ENCODE measurements around the gene SBK1. TPM values are rescaled to one million over a fixed set of nuclear protein-coding genes. Genes with fewer than 3 reads are reported as not detected.

The SBK1 gene
- total and polyA plus RNA-seq, 10 of the 15 experiments (the other 5 are each of a cell fraction or from before 2014, with no cell fraction given) = 0.04 to 0.26 (median 0.06) TPM; not detected in 4

GRCh38 chr16:28289048-28289447, 3.3 kb upstream of the SBK1 start (continued):
- TF ChIP-seq SKIL (IDR thresholded peaks at IDR 0.05; ENCODE audit: low read depth, poor library complexity, severe bottlenecking) = no peak

- Histone ChIP-seq H3K9ac (ENCODE audit: control insufficient read depth, insufficient read depth, low read length) (no peak overlapping the region), H3K79me2 (ENCODE audit: control insufficient read depth, insufficient read depth, low read length) (no peaks in the 10 kb centered on the region), H2AFZ (ENCODE audit: control insufficient read depth, low read depth, low read length) (no peak overlapping the region), H3K27me3 (replicated peaks in 1 of 2; ENCODE audit: control insufficient read depth in 2 of 2, insufficient read depth in 2 of 2, low read length in 1 of 2) (peaks cover 0 to 11% of the 10 kb centered on the region in 2 experiments; a peak in 2 of 4 replicates), H3K4me3 (no peak overlapping the region), H3K4me2 (ENCODE audit: control insufficient read depth, insufficient read depth) (no peak overlapping the region), H3K9me3 (replicated peaks; ENCODE audit: control insufficient read depth, insufficient read depth, low read length) (no peaks in the 10 kb centered on the region), H3K36me3 (ENCODE audit: control insufficient read depth in 2 of 2, insufficient read depth in 2 of 2, low read length in 1 of 2) (no peaks in the 10 kb centered on the region), H3K27ac (ENCODE audit: control insufficient read depth, insufficient read depth) (no peak overlapping the region), H4K20me1 (ENCODE audit: control insufficient read depth, insufficient read depth) (no peaks in the 10 kb centered on the region), H3K4me1 (ENCODE audit: control insufficient read depth, insufficient read depth, low read length) (peaks cover 4% of the 10 kb centered on the region; the same call in 1 of the 2 replicates)
- in situ Hi-C loops (cut with MboI) (no loop called here), intact Hi-C loops (cut with micrococcal nuclease; ENCODE audit: unreplicated experiment) (no loop called here)
- BruUV-seq (replicated peaks) = no TSS peak
- ATAC-seq (no peak), DNase-seq (ENCODE audit: low read depth, low spot score) (no peak), FAIRE-seq (no peak)
- ChIA-PET POLR2A (no interaction called here), SMC1A (ENCODE audit: uncharacterized antibody, unreplicated experiment) (no interaction called here), CTCF (no interaction called here), RAD21 (ENCODE audit: unreplicated experiment) (no interaction called here)
- TF ChIP-seq MEF2B (IDR thresholded peaks at IDR 0.05; ENCODE audit: partially characterized antibody, poor library complexity, severe bottlenecking) (no peak), EZH2 (IDR thresholded peaks at IDR 0.05; ENCODE audit: borderline replicate concordance, control insufficient read depth, low read depth, low read length) (no peak), WRNIP1 (IDR thresholded peaks at IDR 0.05; ENCODE audit: borderline replicate concordance, low read depth, low read length) (no peak), PKNOX1 (IDR thresholded peaks at IDR 0.05) (no peak), CTCF (IDR thresholded peaks at IDR 0.05 in 2 of 3, conservative IDR thresholded peaks at IDR 0.05 in 1 of 3; ENCODE audit: control insufficient read depth in 2 of 3, extremely low read depth in 1 of 3, insufficient read depth in 1 of 3, low read depth in 3 of 3, low read length in 3 of 3) (no peak), ZNF274 (IDR thresholded peaks at IDR 0.05; ENCODE audit: insufficient read depth, insufficient read length) (no peak), NFXL1 (IDR thresholded peaks at IDR 0.05; ENCODE audit: borderline replicate concordance) (no peak), IKZF1 (conservative IDR thresholded peaks at IDR 0.05) (no peak), ZNF592 (IDR thresholded peaks at IDR 0.05) (no peak)
- 70% methylated on average over 10 of the region's 10 CpGs for WGBS (ENCODE audit: insufficient coverage, insufficient replicate concordance, low lambda C conversion rate, missing lambda C conversion rate)
These were observed 2.1 kb upstream of the SBK1 start for GRCh38 chr16:28289939-28290858.

Measured in GM12878 (cell line).